GM13977 (cell line): ENCODE measurements around the gene FBLN2.

Experiments
- DNase-seq: peaks from one replicate; pipeline ENCODE4 v3.0.0; 2012; ENCODE audit warnings: low spot score
- in situ Hi-C: fragments of 300-500 bp; cut with MboI; formaldehyde crosslinking; loops from one replicate; pipeline ENCODE4 v1.12.0; 2022; ENCODE audit warnings: low sequenced_read_pairs, low pct_unique_long_range_greater_than_20kb, mixed read lengths, inconsistent platforms; ENCODE audit not compliant: unreplicated experiment
- TF ChIP-seq, protein P1 (sequence below): IDR thresholded peaks from 2 replicates; pipeline ENCODE4 v1.5.1; 2012; ENCODE audit warnings: mild to moderate bottlenecking, control low read depth; ENCODE audit not compliant: insufficient read depth; ENCODE audit errors: extremely low read depth, missing control alignments

The FBLN2 gene

DNA sequence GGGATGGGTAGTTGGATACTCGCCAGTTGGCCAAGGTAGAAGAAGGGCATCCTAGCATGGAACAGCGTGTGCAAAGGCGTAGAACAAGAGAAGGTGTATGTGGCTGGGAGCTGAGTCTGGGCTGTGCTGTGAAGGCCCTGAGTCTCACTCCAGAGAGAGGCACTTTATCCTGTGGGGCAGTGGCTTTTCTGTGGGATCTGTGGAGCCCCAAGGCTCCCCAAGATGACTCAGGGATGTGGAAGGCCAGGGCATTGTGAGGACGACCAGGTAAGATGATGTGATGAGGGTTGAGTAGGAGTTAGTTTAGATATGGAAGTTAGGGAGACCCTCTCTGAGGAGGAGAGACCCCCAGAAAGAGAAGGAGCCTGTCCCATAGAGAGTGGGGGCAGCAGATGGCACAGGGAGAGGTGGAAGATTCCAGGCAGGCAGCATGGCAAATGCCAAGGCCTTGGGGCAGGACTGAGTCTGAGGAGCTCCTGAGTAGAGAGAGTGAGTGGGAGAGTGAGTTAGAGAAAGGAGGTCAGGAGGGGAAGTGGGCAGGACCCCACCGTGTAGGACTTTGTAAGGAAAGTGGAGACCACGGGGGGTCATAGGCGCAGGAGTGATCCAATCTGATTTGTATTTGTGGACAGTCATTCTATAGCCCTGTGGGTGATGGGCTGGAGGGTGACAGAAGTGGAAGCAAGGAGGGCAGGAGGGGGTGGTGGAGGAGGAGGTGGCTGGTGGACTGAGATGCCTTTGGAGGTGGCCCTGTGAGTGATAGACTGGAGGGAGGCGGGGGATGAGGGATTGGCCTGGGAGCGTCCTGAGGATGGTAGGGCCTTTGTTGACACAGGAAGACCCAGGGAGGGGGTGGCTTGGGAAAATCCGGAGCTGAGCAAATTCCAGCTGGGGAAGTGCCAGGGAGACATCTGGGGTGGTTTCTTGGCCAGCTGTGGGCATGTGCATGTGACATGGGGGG is 50.3 kb downstream of the FBLN2 start:
- TF ChIP-seq, protein P1, sequence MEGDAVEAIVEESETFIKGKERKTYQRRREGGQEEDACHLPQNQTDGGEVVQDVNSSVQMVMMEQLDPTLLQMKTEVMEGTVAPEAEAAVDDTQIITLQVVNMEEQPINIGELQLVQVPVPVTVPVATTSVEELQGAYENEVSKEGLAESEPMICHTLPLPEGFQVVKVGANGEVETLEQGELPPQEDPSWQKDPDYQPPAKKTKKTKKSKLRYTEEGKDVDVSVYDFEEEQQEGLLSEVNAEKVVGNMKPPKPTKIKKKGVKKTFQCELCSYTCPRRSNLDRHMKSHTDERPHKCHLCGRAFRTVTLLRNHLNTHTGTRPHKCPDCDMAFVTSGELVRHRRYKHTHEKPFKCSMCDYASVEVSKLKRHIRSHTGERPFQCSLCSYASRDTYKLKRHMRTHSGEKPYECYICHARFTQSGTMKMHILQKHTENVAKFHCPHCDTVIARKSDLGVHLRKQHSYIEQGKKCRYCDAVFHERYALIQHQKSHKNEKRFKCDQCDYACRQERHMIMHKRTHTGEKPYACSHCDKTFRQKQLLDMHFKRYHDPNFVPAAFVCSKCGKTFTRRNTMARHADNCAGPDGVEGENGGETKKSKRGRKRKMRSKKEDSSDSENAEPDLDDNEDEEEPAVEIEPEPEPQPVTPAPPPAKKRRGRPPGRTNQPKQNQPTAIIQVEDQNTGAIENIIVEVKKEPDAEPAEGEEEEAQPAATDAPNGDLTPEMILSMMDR, result no peak
- DNase-seq, result no peak
- in situ Hi-C loops, result no loop called here

DNA sequence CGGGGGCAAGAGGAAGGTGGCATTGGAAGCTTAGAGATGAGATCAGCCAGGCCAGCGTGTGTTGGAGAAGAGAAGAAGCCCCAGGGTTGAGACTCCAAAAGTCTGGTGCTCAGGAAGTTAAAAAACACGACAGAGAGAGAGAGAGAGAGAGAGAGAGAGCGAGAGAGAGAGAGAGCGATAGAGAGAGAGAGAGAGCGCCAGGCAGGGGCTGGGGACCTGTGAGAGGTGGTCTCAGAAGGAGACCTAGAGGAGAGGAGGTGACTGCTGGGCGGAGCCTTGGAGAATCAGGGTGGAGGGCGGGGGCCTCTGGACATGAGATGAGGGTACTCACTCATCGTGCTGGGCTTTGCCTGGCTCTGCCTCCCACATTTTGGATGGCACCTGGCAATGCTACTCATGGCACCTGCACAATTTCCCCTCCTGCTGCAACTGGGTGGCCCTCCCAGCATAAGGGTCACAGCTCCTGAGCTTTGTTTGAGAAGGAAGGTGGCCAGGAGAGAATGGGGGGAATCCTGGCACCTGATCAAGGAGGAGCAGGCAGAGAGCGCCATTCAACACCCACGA is 51.0 kb downstream of the FBLN2 start:
- in situ Hi-C loops, result no loop called here
- no peak for DNase-seq
- TF ChIP-seq, protein P1, result no peak

DNA sequence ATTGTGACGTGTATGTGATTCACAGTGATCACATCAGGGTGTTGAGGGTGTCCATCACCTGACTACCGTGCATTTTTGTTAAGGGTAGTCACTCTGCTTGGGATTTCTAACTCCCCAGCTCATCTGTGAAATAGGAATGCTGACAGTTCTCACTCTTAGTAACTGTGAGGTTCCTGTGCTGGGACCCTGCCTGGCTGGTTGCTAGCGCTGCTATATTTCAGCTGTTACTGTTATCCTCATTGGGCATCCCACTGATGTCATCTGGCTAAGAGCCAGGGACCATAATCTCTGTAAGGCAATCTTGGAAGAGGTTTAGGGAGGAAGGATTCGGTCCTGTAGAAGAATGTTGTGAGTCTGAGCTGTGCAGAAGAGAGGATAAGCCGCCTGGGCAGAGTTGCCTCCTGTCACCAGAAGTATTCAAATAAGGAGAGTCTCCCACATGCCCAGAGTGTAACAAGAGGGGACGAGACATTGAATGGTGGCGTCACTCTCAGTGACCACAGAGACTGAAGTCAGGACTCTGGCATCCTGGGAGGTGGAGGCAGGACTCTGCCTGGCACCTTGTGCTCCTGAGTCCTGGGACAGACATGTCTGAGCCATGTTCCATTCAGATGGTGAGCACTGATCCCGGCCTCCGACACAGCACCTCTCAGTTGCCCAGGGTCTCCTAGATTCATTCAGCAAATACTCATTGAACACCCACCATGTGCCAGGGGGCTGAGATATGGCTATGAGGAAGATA is 52.2 kb downstream of the FBLN2 start:
- DNase-seq, result no peak
- TF ChIP-seq, protein P1, result no peak

DNA sequence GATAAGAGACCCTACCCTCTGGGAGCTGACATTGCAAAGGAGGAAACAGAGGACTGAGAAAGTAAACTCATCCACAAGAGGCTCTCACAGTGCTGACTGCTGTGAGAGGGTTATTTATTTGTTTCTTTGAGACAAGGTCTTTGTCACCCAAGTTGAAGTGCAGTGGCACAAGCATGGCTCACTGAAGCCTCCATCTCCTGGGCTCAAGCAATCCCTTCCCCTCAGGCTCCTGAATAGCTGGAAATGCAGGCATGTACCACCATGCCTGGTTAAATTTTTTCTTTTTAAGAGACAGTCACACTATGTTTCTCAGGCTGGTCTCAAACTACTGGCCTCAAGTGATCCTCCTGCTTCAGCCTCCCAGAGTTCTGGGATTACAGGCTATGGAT is 52.8 kb downstream of the FBLN2 start:
- DNase-seq, result no peak
- TF ChIP-seq, protein P1, result no peak
- in situ Hi-C loops, result no loop called here

More for the DNA sequence above, 52.2 kb downstream of the FBLN2 start:
- in situ Hi-C loops, result no loop called here

DNA sequence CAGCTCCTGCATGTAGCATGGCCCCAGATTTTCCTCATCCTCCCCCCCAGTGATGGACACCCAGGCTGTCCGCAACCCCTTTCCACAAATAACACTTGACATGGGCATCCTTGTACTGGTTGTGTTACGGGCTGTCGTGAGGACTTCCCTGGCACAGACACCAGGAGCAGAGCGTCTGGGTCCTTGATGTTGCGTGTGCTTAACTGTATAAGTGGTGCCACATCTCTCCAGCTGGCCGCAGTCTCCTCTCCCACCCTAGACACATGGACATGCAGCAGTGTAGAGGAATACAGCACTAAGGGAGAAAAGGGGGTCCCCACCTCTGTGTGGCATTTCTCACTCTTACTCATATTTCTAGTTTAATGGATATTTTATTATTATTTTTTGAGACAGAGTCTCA is 56.6 kb downstream of the FBLN2 start:
- in situ Hi-C loops, result no loop called here
- TF ChIP-seq, protein P1, result no peak
- DNase-seq, result no peak

DNA sequence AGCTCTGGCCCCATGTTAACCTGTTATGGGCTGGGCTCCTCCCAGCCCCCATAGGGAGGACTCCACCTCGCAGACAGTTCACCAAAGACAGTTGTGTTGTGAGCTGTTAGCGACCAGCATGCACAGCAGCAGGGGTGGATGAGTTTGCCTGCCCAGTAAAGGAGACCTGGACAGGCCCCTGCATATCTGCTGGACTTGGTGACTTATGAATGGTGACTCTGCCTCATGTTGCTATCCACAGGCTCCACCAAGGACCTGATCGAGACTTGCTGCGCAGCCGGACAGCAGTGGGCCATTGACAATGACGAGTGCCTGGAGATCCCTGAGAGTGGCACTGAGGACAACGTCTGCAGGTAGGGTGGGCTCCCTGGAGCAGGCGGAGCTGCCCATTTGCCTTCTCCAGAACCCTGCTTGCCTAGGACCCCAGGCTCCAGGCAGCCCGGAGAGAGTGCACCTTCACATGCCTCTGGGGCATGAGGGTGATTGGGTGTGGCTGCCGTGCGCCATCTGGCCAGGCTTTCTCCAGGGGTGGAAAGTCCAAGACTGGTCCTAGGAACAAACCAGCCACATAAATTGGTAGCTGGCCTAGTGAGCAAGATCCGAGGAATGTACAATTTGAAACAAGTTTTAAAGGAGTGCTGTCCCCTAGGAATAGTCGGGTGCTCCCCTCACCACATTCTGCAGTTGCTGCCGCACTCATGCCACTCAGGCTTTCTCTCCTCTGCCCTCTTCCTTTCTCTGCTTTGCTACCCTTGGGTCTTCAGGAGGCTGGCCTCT is 59.1 kb downstream of the FBLN2 start:
- in situ Hi-C loops, result no loop called here
- no peak for DNase-seq
- TF ChIP-seq, protein P1, result no peak
